ENCODE results near the gene SOAT1.
"Not testable (repeated sequence)": the region's sequence is repeated elsewhere in the genome, so short reads cannot be mapped to it uniquely, and the experiment has no call there.

The SOAT1 gene

GRCh38 chr1:179372160-179372559, 78.6 kb downstream of the SOAT1 start:
- TF ChIP-seq CTCF (IDR thresholded peaks at IDR 0.05; ENCODE audit: extremely low read depth, missing control alignments), result no peak
- DNase-seq (ENCODE audit: low spot score), result no peak

- no peak for TF ChIP-seq CTCF (IDR thresholded peaks at IDR 0.05; ENCODE audit: extremely low read depth, missing control alignments)
These were observed 82.6 kb downstream of the SOAT1 start for GRCh38 chr1:179376223-179376622.

GRCh38 chr1:179380299-179380698, 86.7 kb downstream of the SOAT1 start:
- no peak for DNase-seq (ENCODE audit: low spot score)
- no peak for TF ChIP-seq CTCF (IDR thresholded peaks at IDR 0.05; ENCODE audit: extremely low read depth, missing control alignments)

More at GRCh38 chr1:179376223-179376622, 82.6 kb downstream of the SOAT1 start:
- no peak for DNase-seq (ENCODE audit: low spot score)

GRCh38 chr1:179384027-179384426, 90.4 kb downstream of the SOAT1 start:
- no peak for DNase-seq (ENCODE audit: low spot score)
- no peak for TF ChIP-seq CTCF (IDR thresholded peaks at IDR 0.05; ENCODE audit: extremely low read depth, missing control alignments)

- TF ChIP-seq CTCF (IDR thresholded peaks at IDR 0.05; ENCODE audit: extremely low read depth, missing control alignments), result no peak
- DNase-seq (ENCODE audit: low spot score), result no peak
These were observed 91.9 kb downstream of the SOAT1 start for GRCh38 chr1:179385510-179385909.

GRCh38 chr1:179393721-179394120, 100.1 kb downstream of the SOAT1 start:
- DNase-seq (ENCODE audit: low spot score), result no peak
- no peak for TF ChIP-seq CTCF (IDR thresholded peaks at IDR 0.05; ENCODE audit: extremely low read depth, missing control alignments)

GRCh38 chr1:179399399-179399798, 105.8 kb downstream of the SOAT1 start:
- not testable (repeated sequence) for DNase-seq (ENCODE audit: low spot score)
